ENCODE data around the gene MZB1.
A peak's percentile ranks its signal among the peaks of the same experiment; 100 is the strongest.
"Not testable (repeated sequence)": the region's sequence is repeated elsewhere in the genome, so short reads cannot be mapped to it uniquely, and the experiment has no call there.

MZB1 gene

DNA sequence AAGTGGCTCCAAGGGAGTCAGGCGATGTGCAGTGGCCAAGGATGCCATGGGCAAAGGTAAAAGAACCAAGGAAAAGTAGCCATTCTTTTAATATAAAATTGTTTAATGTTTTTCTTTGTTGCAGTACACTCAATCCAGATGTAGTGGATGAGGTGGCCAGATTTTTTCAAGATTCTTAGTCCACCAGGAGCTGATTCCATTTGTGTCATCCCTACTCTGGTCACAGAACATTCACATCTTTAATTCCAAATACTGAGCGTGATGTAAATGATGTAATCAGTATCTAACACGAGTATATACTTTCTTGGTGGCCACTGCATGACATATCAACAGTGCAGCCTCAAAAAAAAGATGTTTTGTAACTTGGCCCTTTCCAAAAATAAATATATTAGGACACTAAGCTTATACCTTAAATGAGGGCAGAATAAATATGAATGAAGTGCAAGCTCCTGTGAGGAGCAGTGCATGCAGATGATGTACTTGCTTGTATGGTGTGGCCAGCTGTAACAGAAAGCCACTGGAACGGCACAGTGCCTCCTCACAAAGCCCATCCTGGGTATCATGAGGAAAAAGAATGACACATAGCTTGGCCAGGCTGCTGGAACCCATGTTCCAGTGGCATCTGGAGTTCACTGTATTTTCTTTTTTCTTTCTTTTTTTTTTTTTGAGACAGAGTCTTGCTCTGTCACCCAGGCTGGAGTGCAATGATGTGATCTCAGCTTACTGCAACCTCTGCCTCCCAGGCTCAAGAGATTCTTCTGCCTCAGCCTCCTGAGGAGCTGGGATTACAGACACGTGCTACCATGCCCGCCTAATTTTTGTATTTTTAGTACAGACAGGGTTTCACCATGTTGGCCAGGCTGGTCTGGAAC, 20.6 kb upstream of the MZB1 start:
- DNase-seq, result no peak

- not testable (repeated sequence) for DNase-seq
Observed at GRCh38 chr5:139409116-139409515, 19.4 kb upstream of the MZB1 start.

- no peak for DNase-seq
Observed at GRCh38 chr5:139408191-139408590, 18.5 kb upstream of the MZB1 start.

- DNase-seq, result no peak
Observed at GRCh38 chr5:139407517-139407916, 17.8 kb upstream of the MZB1 start.

DNA sequence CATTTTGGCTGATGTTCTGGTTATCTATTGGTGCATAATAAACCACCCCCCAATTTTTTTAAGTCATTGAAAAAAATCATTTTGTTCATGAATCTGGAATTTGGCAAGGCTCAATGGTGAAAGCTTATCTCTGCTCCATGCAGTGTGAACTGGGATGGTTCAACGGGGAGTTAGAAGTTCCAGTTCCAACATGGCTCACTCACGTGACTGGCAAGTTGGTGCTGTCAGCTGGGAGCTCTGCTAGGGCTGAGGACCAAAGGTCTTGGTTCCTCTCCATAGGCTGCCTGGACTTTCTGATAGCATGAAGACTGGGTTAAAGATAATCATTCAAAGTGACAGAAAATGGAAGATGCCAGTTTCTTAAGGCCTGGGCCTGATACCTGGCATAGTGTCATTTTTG, 17.2 kb upstream of the MZB1 start:
- DNase-seq, result no peak

DNA sequence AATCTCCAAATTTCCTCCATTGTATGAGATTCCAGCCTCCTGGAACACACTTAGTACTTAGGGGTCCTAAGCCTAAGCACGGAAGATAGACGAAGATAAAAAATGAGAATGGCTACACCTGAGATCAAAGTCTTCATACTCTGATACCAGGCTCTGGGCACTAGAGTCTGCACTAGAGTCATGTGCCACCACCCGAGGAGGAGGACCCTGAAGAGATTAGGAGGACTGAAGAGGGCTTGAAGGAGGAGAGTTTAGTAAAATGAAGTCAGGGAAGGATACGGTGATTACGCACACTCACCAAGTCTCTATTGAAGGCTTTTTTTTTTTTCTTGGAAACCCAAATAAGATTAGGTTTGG, 14.7 kb upstream of the MZB1 start:
- DNase-seq, result no peak

DNA sequence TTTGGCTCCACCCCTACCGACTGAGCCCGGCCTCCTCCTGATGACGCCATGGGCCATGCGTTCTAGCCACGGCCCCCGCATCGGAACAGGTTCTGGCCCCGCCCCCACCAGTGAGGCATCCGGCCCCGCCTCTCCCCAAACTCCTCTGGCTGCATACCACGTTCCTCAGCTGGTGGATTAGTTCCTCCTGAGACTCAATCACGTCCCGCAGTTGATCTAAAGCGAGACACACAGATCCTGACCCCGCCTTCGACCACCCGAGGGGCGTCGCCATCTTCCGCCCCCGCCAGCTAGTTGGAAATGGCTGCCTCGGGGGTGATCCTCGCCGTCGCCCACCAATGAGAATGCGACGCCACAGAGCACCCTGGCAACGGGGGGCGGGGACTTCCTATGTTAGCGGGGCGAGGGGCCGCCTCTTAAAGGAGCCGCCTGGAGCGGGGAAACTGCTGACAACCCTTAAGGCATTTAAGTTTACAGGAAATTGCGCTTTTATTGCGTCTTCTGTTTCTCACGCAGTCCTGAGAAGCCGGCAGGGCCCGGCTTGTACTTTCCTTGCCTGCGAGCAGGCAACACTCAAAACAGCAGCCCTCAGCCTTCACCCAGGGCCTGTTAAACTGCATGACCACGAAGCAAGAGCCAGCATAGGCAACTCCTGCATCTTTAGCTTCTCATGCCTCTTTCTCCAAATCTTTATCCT, 14.2 kb upstream of the MZB1 start, which contains the start of gene SPATA24:
TSS of gene SPATA24 (minus strand) at position 303 of the 697 bp plus-strand sequence. CDS start at position 274, 29 bp downstream.
- DNase-seq, result peak; percentile 98

- DNase-seq, result no peak
Observed at GRCh38 chr5:139403418-139403786, 13.7 kb upstream of the MZB1 start.

DNA sequence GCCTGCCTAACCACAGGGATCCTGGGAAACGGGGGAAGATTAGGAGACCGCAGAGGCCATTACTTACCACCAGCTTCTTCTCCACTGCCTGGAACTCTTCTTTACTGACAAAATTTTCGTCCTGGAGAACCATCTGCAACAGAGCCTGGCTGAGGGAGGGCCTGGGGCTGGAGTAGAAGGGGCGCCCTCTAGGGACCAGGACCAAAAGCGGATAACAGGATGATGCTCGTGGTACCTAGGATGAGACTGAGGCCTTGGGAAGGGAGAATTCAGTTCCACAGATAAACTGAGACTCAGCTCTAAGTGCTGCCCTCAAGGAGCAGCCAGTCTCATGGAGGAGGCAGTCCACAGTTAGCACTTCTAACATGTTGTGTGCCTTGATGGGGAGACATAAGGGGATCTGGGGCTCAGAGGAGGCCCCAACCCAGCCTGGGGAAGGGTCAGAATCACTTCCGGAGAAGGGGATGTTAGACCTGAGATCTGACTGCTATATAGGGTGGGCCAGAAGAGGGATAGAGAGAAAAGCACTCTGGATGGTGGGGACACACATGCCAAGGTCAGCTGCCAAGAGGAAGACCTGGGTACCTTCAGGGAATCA, 12.9 kb upstream of the MZB1 start:
- DNase-seq, result no peak

DNA sequence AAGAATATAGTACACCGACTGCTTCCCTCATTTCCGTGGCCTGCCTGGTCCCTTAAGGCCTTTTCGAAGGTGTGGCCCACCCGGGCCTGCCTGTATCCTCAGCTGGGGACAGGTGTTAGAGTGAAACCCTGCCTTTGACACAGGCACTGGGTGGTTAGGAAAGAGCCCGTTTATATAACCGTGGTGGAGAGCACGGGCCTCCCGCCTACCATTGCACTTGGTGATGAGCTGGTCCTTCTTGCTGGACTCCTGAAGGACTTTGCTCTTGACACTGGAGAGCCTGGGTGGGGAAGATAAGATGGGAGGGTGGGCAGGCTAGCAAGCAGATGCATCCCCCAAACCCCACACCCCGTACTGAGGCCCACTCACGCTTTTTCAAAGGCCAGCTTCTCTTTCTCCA, 11.8 kb upstream of the MZB1 start:
- no peak for DNase-seq

DNA sequence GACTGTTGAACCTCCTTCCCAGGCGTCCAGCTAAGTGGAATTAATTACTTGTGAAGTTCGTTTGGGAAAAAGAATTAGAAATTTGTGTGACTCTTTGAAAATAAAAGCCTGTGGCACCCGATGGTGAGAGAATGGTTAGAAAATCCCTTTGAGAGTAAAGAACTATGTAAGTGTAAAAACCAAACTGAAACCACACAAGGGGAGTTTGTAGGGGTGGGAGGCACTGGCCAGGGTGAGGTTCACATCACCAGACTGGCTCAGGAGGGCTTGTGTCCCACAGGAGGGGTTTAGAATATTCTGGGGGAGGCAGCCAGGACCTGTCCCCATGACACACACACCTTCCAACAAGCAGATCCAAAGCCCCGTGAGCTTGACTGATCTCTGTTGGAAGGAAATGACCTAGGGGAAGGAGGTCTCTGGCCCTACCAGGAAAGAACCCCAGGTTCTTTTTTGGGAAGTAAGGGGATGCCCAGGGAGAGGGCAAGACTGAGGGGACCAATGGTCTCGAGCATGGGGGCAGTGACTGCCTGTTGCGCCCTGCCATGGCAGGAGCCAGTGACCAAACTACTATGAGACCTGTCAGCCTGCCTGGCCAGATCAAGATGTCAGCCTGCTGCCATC, 9.9 kb upstream of the MZB1 start:
- no peak for DNase-seq

- no peak for DNase-seq
Observed at GRCh38 chr5:139397921-139398320, 8.2 kb upstream of the MZB1 start.

DNA sequence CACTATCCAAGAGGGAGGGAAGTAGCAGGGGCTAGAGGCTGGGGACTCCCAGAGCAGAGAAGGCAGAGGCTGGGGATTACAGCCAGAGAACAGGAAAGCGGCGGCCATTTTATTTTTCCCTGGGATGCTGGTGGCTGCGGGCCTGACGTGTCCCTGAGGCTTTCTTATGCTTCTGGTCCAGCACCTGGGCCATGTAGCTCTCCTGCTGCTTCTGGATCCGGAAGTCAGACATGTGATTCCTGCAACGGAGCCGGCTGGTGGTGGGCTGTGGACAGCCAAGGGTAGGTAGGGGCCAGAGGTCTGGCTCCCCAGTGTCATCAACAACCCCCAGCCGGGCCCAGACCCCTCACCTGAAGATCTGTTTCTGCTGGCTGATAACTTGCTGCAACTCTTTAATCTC, 7.0 kb upstream of the MZB1 start:
- no peak for DNase-seq

DNA sequence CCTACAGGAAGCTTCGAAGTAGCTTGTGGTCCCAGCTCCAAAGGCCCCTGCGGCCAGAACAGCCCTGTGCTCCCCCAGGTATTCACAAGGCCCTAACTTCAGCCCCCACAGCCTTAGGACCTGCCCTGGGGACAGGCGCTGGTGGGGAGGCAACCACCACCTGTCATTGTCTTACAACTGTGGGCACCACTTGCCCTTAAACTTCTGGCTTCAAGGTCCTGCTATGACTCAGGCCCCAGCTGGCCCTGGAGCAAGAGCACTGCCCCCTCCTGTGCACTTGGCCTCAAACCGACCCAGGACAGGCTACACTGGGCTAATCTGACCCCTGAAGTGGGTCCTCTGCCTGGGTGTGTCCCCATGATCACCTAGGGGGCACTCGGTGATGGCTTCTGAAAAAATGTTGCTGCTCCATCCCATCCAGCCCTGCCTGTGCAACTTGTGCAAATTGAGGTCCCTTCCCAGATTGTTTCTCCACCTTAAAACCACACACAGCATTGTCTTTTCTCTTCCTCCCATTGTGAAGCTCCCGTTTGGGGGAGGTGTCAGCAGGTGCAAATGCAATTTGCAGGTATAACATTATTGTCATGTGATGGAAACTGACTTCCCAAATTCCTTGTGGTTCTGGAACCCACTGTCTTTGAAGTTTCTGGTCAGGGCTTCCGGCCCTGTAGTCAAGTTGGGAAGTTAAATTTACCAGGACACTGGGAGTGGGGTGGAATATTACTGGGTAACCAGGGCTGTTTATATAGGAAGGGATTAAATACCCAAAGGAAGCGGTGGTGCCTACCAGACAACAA, 6.3 kb upstream of the MZB1 start:
- no peak for DNase-seq

- no peak for DNase-seq
Observed at GRCh38 chr5:139394654-139395566, 5.2 kb upstream of the MZB1 start, which contains the start of gene PROB1. Gene PROB1 (minus strand): TSS chr5:139395104. CDS start chr5:139395081, 23 bp downstream.

- DNase-seq, result no peak
Observed at GRCh38 chr5:139394123-139394653, 4.5 kb upstream of the MZB1 start.

DNA sequence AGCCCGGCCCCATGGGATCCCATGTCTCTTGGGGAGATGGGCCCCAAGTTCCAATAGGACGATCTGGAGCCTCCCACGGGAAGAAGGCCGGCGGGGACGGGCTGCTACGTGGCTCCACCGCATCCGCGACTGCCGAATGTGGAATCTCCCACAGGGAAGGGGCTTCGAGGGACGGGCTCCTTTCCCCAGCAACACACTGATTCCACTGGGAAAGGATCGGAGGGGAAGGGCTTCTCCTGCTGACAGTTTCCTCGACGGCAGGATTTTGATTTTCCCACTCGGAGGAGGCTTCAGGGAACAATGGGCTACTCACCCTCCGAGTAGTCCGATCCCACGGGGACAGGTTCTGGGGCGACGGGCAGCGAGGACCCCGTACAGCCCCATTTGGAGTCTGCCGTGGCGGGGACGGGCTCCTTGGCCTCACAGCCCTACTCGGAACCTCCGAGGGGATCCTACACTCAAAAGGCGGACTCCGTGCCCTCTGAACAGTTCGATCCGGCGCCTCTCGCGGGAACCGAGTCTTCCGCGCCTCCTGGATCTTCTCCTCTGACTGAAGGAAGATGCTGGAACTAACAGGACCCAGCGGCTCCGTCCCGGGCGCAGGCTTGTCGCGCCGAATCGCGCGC, 3.9 kb upstream of the MZB1 start:
- DNase-seq, result no peak

DNA sequence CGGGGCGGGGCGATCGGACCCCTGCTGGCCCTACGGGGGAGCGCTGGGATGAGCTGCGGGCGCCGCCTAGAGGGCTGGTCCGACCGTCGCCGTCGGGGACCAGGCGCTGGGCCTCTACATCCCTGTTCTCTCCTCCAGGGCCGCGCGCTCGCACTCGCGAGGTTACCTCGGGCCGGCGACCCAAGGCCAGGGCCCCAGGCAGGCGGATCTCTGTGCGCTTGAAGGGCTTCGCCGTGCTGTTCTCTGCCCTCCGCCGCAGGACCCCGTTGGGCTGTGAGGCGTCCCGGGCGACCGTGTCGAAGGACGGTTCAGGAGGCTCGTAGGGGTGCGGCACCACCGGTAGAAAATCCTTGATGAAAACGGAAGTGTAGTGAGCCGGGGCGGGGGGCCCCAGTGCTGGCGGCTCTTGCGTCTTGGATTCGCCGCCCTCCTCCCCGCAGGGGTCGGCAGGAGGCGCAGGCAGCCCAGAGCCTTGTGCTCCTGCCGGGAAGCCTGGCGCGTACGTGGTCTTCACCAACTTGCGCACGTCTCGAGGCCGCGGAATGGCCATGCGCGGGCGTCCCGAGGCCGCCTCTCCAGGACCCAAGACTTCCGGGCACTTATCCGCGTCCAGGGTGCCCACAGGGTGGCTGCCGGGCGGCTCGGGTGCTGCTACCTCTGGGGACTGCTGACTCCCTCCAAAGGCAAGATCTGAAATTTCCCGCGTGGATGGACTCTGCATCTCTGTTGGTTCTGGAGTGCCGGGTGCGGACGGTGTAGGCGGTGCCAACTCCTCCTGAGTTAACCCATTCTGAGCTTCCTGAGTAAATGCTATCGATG, 3.2 kb upstream of the MZB1 start:
- DNase-seq, result no peak

DNA sequence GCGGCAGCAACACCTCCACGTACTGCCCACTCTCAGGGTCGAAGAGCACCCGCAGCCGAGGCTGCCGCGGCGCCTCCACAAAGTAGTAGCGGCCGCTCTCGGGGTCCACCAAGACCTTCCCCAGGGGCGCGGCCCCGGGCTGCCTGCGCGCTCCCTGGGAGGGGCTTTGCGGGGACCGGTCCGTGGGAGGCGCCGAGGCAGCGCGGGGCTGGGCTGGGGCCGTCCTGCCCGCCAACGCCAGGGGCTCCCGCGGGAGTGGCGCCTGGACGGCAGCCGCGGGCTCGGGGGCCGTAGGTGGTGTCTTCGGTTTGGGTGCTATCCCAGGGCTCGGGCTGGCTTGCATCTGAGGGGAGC, 2.6 kb upstream of the MZB1 start:
- DNase-seq, result no peak
